Thymus (tissue), 11 donors: Measurements from ENCODE around the gene RFTN1. TPM values are rescaled to one million over a fixed set of nuclear protein-coding genes. Genes with fewer than 3 reads are reported as not detected.

Source experiments
- DNase-seq, 9 donors: peaks; one replicate each; pipeline ENCODE4 v3.0.0-alpha.2; 2013; ENCODE audit warnings: low spot score in 9 of 9, low read depth in 6 of 9, missing footprints in 1 of 9
- H3K27ac ChIP-seq, 2 donors: one replicate each; pipeline ENCODE4 v1.5.1; 2013; ENCODE audit warnings: control low read depth in 1 of 2, low read depth in 1 of 2, low read length in 1 of 2, mild to moderate bottlenecking in 1 of 2, moderate library complexity in 1 of 2
- H3K27me3 ChIP-seq, 2 donors: one replicate each; pipeline ENCODE4 v1.5.1; 2013; ENCODE audit warnings: low read length in 1 of 2; ENCODE audit not compliant: control insufficient read depth in 2 of 2, insufficient read depth in 1 of 2
- H3K36me3 ChIP-seq, 2 donors: one replicate each; pipeline ENCODE4 v1.5.1; 2013; ENCODE audit warnings: low read length in 1 of 2, mild to moderate bottlenecking in 1 of 2, moderate library complexity in 1 of 2; ENCODE audit not compliant: control insufficient read depth in 2 of 2, insufficient read depth in 2 of 2
- H3K4me1 ChIP-seq, 2 donors: one replicate each; pipeline ENCODE4 v1.5.1; 2013; ENCODE audit warnings: low read length in 2 of 2; ENCODE audit not compliant: control insufficient read depth in 2 of 2, insufficient read depth in 2 of 2
- H3K4me3 ChIP-seq, 2 donors: one replicate each; pipeline ENCODE4 v1.5.1; 2013; ENCODE audit warnings: low read length in 2 of 2, control low read depth in 1 of 2, mild to moderate bottlenecking in 1 of 2
- H3K9me3 ChIP-seq, 2 donors: one replicate each; pipeline ENCODE4 v1.5.1; 2013; ENCODE audit warnings: low read length in 1 of 2, mild to moderate bottlenecking in 1 of 2; ENCODE audit not compliant: control insufficient read depth in 2 of 2, insufficient read depth in 1 of 2
- WGBS: extraction: QIAGEN DNeasy Blood & Tissue Kit; methylation state at CpG from one replicate; pipeline ENCODE4 v1.1.7; 2013; 5-methylcytosine and 5-hydroxymethylcytosine counted together
- polyA plus RNA-seq: library from polyadenylated mRNA; stranded (reverse); fragments of 200-250 nt; gene quantifications from one replicate; pipeline ENCODE4 v1.2.3, GENCODE V29; 2013
- total RNA-seq: library from RNA; stranded (reverse); fragments of 120-200 nt; gene quantifications from one replicate; pipeline ENCODE4 v1.2.4, GENCODE V29; 2013
- donor health status: healthy.

Gene RFTN1
- total and polyA plus RNA-seq, 2 donors: 57.6 to 87.8 TPM

GRCh38 chr3:16335333-16335732 lies 178.2 kb downstream of the RFTN1 start:
- WGBS: 89% methylated on average over 5 of the region's 5 CpGs
- peaks cover 32 to 73% of the 10 kb centered on the region in 2 donors for H3K36me3 ChIP-seq
- no peak overlapping the region for H3K27ac ChIP-seq
- H3K9me3 ChIP-seq: peaks cover 0 to 1% of the 10 kb centered on the region in 2 donors
- peaks cover 20 to 27% of the 10 kb centered on the region in 2 donors for H3K4me1 ChIP-seq
- DNase-seq: no peak
- no peak overlapping the region for H3K4me3 ChIP-seq
- no peaks in the 10 kb centered on the region for H3K27me3 ChIP-seq

GRCh38 chr3:16334909-16335308 lies 178.6 kb downstream of the RFTN1 start:
- no peaks in the 10 kb centered on the region for H3K27me3 ChIP-seq
- no peak for DNase-seq
- peaks cover 0 to 1% of the 10 kb centered on the region in 2 donors for H3K9me3 ChIP-seq
- WGBS: 86% methylated on average over 4 of the region's 4 CpGs
- H3K4me3 ChIP-seq: no peak overlapping the region
- peaks cover 20 to 23% of the 10 kb centered on the region in 2 donors for H3K4me1 ChIP-seq
- peaks cover 32 to 73% of the 10 kb centered on the region in 2 donors for H3K36me3 ChIP-seq
- H3K27ac ChIP-seq: no peak overlapping the region

GRCh38 chr3:16332904-16333426 lies 180.5 kb downstream of the RFTN1 start:
- no peak for DNase-seq
- no peak overlapping the region for H3K4me3 ChIP-seq
- peaks cover 0 to 1% of the 10 kb centered on the region in 2 donors for H3K9me3 ChIP-seq
- peaks cover 46 to 84% of the 10 kb centered on the region in 2 donors for H3K36me3 ChIP-seq
- peaks cover 3 to 4% of the 10 kb centered on the region in 2 donors for H3K4me1 ChIP-seq
- no peaks in the 10 kb centered on the region for H3K27me3 ChIP-seq
- H3K27ac ChIP-seq: no peak overlapping the region
- WGBS: 100% methylated on average over 1 of the region's 1 CpG

- H3K9me3 ChIP-seq: peaks cover 0 to 1% of the 10 kb centered on the region in 2 donors
- DNase-seq: no peak
- no peaks in the 10 kb centered on the region for H3K4me1 ChIP-seq
- H3K27me3 ChIP-seq: no peaks in the 10 kb centered on the region
- WGBS: over 99% methylated on average over 3 of the region's 3 CpGs
- peaks cover 44 to 88% of the 10 kb centered on the region in 2 donors for H3K36me3 ChIP-seq
- no peak overlapping the region for H3K4me3 ChIP-seq
- H3K27ac ChIP-seq: no peak overlapping the region
Observed at GRCh38 chr3:16331319-16331883, 182.1 kb downstream of the RFTN1 start.

- H3K4me1 ChIP-seq: no peaks in the 10 kb centered on the region
- WGBS: 95% methylated on average over 4 of the region's 4 CpGs
- H3K27ac ChIP-seq: no peak overlapping the region
- peaks cover 0 to 1% of the 10 kb centered on the region in 2 donors for H3K9me3 ChIP-seq
- no peak for DNase-seq
- peaks cover 47 to 88% of the 10 kb centered on the region in 2 donors for H3K36me3 ChIP-seq
- H3K4me3 ChIP-seq: no peak overlapping the region
- no peaks in the 10 kb centered on the region for H3K27me3 ChIP-seq
Observed at GRCh38 chr3:16330351-16330750, 183.1 kb downstream of the RFTN1 start.

GRCh38 chr3:16329826-16330129 lies 183.7 kb downstream of the RFTN1 start:
- Histone ChIP-seq H3K4me3 (no peak overlapping the region), H3K27ac (no peak overlapping the region), H3K4me1 (no peaks in the 10 kb centered on the region), H3K36me3 (peaks cover 45 to 88% of the 10 kb centered on the region in 2 donors), H3K9me3 (peaks cover 0 to 1% of the 10 kb centered on the region in 2 donors), H3K27me3 (no peaks in the 10 kb centered on the region)
- DNase-seq: no peak
- 98% methylated on average over 9 of the region's 9 CpGs for WGBS

- DNase-seq: no peak
- Histone ChIP-seq H3K27me3 (no peaks in the 10 kb centered on the region), H3K4me3 (no peak overlapping the region), H3K27ac (no peak overlapping the region), H3K4me1 (no peaks in the 10 kb centered on the region), H3K9me3 (peaks cover 0 to 1% of the 10 kb centered on the region in 2 donors), H3K36me3 (peaks cover 40 to 88% of the 10 kb centered on the region in 2 donors)
- WGBS: 94% methylated on average over 15 of the region's 15 CpGs
Observed at GRCh38 chr3:16329036-16329825, 184.3 kb downstream of the RFTN1 start.

- Histone ChIP-seq H3K27me3 (no peaks in the 10 kb centered on the region), H3K36me3 (peaks cover 48 to 94% of the 10 kb centered on the region in 2 donors), H3K9me3 (peaks cover 0 to 1% of the 10 kb centered on the region in 2 donors), H3K27ac (no peak overlapping the region), H3K4me3 (no peak overlapping the region), H3K4me1 (no peaks in the 10 kb centered on the region)
- WGBS: 99% methylated on average over 6 of the region's 6 CpGs
- no peak for DNase-seq
Observed at GRCh38 chr3:16328124-16328523, 185.4 kb downstream of the RFTN1 start.

- Histone ChIP-seq H3K27me3 (no peaks in the 10 kb centered on the region), H3K36me3 (peaks cover 58 to 96% of the 10 kb centered on the region in 2 donors), H3K27ac (no peak overlapping the region), H3K9me3 (peaks cover 0 to 1% of the 10 kb centered on the region in 2 donors), H3K4me1 (peaks cover 0 to 5% of the 10 kb centered on the region in 2 donors), H3K4me3 (no peak overlapping the region)
- no peak for DNase-seq
- 96% methylated on average over 15 of the region's 15 CpGs for WGBS
Observed at GRCh38 chr3:16326724-16327349, 186.7 kb downstream of the RFTN1 start.
